HFF-Myc (cell line): ENCODE measurements around the gene JAK1.

Source experiments
- DNase-seq: peaks from one replicate; pipeline ENCODE4 v3.0.0-alpha.2; 2011; ENCODE audit warnings: low read depth; ENCODE audit errors: extremely low read depth
- H3K4me3 ChIP-seq: replicated peaks from 2 replicates; pipeline ENCODE4 v1.5.1; 2011; ENCODE audit warnings: low read depth, mild to moderate bottlenecking, control low read depth, low read length
- CTCF ChIP-seq: IDR thresholded peaks from 2 replicates; pipeline ENCODE4 v1.5.1; 2012; ENCODE audit warnings: mild to moderate bottlenecking, low read depth, low read length, control low read depth; ENCODE audit errors: missing control alignments

JAK1 gene

GRCh38 chr1:64941461-64942117 lies 24.8 kb downstream of the JAK1 start:
- no peak for TF ChIP-seq CTCF
- no peak for DNase-seq
- no peak overlapping the region for H3K4me3 ChIP-seq

GRCh38 chr1:64940025-64940424 lies 26.3 kb downstream of the JAK1 start:
- no peak overlapping the region for H3K4me3 ChIP-seq
- no peak for TF ChIP-seq CTCF
- no peak for DNase-seq

- TF ChIP-seq CTCF: no peak
- H3K4me3 ChIP-seq: no peak overlapping the region
- DNase-seq: no peak
Measured at GRCh38 chr1:64938991-64939390, 27.4 kb downstream of the JAK1 start.

GRCh38 chr1:64936956-64937355 lies 29.4 kb downstream of the JAK1 start:
- no peak for DNase-seq
- H3K4me3 ChIP-seq: no peak overlapping the region
- no peak for TF ChIP-seq CTCF

GRCh38 chr1:64935551-64936155 lies 30.7 kb downstream of the JAK1 start:
- no peak for DNase-seq
- TF ChIP-seq CTCF: no peak
- H3K4me3 ChIP-seq: no peak overlapping the region

GRCh38 chr1:64934878-64935275 lies 31.5 kb downstream of the JAK1 start:
- H3K4me3 ChIP-seq: no peak overlapping the region
- DNase-seq: no peak
- TF ChIP-seq CTCF: no peak
